MCF 10A (cell line): ENCODE measurements around the gene CASK. TPM values are rescaled to one million over a fixed set of nuclear protein-coding genes. Genes with fewer than 3 reads are reported as not detected.

Experiments used
- BruUV-seq: library from RNA; stranded (reverse); fragments of 400-500 nt; replicated peaks from 2 replicates; lab custom pipeline; 2021; lab: Mats Ljungman, UMichigan
- CTCF ChIA-PET: fragments of 300-600 bp; sonication (Branson Sonifier 250); formaldehyde crosslinking; extraction: SDS; loops from one replicate; lab custom pipeline; 2021; ENCODE audit warnings: antibody characterized with exemption, inconsistent platforms; lab: Yijun Ruan, JAX
- POLR2A ChIA-PET: fragments of 300-600, 350-650 bp; sonication (Branson Sonifier 250); formaldehyde crosslinking; extraction: SDS; loops from one replicate; lab custom pipeline; 2020; ENCODE audit warnings: antibody characterized with exemption, inconsistent platforms; lab: Yijun Ruan, JAX
- DNase-seq: peaks from one replicate; pipeline ENCODE4 v3.0.0-alpha.2; 2018; ENCODE audit not compliant: unreplicated experiment
- H3K27ac Mint-ChIP-seq: one replicate; pipeline ENCODE4 v1.8.0; 2022; ENCODE audit warnings: mild to moderate bottlenecking, low read depth, mixed read lengths; ENCODE audit not compliant: unreplicated experiment
- H3K27me3 Mint-ChIP-seq: one replicate; pipeline ENCODE4 v1.8.0; 2022; ENCODE audit warnings: mixed read lengths; ENCODE audit not compliant: insufficient read depth, unreplicated experiment
- H3K36me3 Mint-ChIP-seq: one replicate; pipeline ENCODE4 v1.8.0; 2022; ENCODE audit warnings: mild to moderate bottlenecking, moderate library complexity, mixed read lengths; ENCODE audit not compliant: insufficient read depth, unreplicated experiment
- H3K4me1 Mint-ChIP-seq: one replicate; pipeline ENCODE4 v1.8.0; 2022; ENCODE audit warnings: mixed read lengths; ENCODE audit not compliant: insufficient read depth, unreplicated experiment
- H3K4me3 Mint-ChIP-seq: one replicate; pipeline ENCODE4 v1.8.0; 2022; ENCODE audit warnings: mild to moderate bottlenecking, moderate library complexity, mixed read lengths; ENCODE audit not compliant: unreplicated experiment
- H3K9me3 Mint-ChIP-seq: one replicate; pipeline ENCODE4 v1.8.0; 2022; ENCODE audit warnings: mixed read lengths; ENCODE audit not compliant: unreplicated experiment
- CTCF ChIP-seq: fragments of 200-600 bp; IDR thresholded peaks from one replicate; pipeline ENCODE4 v1.8.0; 2022; ENCODE audit warnings: antibody characterized with exemption, mild to moderate bottlenecking; ENCODE audit not compliant: unreplicated experiment
- intact Hi-C: fragments of 100-400 bp; cut with micrococcal nuclease; formaldehyde crosslinking; loops from 2 replicates; pipeline ENCODE4 v1.14.1; 2022
- total RNA-seq: library from RNA; stranded (reverse); gene quantifications from 2 replicates; pipeline ENCODE4 v1.2.3, GENCODE V29; 2022

Gene CASK
- total RNA-seq, 1 experiment from 2014 or later = 34.9 TPM

- Mint-ChIP-seq H3K27ac (no peak overlapping the region), H3K27me3 (peaks cover 22% of the 10 kb centered on the region), H3K36me3 (no peaks in the 10 kb centered on the region), H3K4me3 (no peak overlapping the region), H3K4me1 (no peaks in the 10 kb centered on the region), H3K9me3 (no peaks in the 10 kb centered on the region)
- CTCF ChIA-PET = no interaction called here
- no TSS peak for BruUV-seq
- no peak for DNase-seq
- intact Hi-C loops = no loop called here
- no peak for TF ChIP-seq CTCF
- POLR2A ChIA-PET = no interaction called here
Observed at GRCh38 chrX:41960142-41960541, 36.8 kb upstream of the CASK start.

GRCh38 chrX:41958861-41959260, 35.5 kb upstream of the CASK start:
- no peak for TF ChIP-seq CTCF
- Mint-ChIP-seq H3K36me3 (no peaks in the 10 kb centered on the region), H3K4me3 (no peak overlapping the region), H3K27me3 (peaks cover 22% of the 10 kb centered on the region), H3K27ac (no peak overlapping the region), H3K4me1 (no peaks in the 10 kb centered on the region), H3K9me3 (no peaks in the 10 kb centered on the region)
- no peak for DNase-seq
- intact Hi-C loops = no loop called here
- CTCF ChIA-PET = no interaction called here
- BruUV-seq = no TSS peak
- POLR2A ChIA-PET = no interaction called here

GRCh38 chrX:41956027-41956426, 32.7 kb upstream of the CASK start:
- DNase-seq = no peak
- ChIA-PET CTCF (no interaction called here), POLR2A (no interaction called here)
- no peaks in the 10 kb centered on the region for H3K4me1 Mint-ChIP-seq
- H3K9me3 Mint-ChIP-seq = no peaks in the 10 kb centered on the region
- intact Hi-C loops = no loop called here
- no peak overlapping the region for H3K4me3 Mint-ChIP-seq
- H3K27ac Mint-ChIP-seq = no peak overlapping the region
- no peak for TF ChIP-seq CTCF
- no peaks in the 10 kb centered on the region for H3K36me3 Mint-ChIP-seq
- H3K27me3 Mint-ChIP-seq = peaks cover 17% of the 10 kb centered on the region
- no TSS peak for BruUV-seq

GRCh38 chrX:41952102-41952501, 28.7 kb upstream of the CASK start:
- no peak for DNase-seq
- CTCF ChIA-PET = interaction anchor here (0.7 kb wide), 1 partner anchor 837 kb away, joined by 3 read pairs; no protein-coding TSS in a partner anchor
- no TSS peak for BruUV-seq
- H3K4me1 Mint-ChIP-seq = no peaks in the 10 kb centered on the region
- peaks cover 14% of the 10 kb centered on the region for H3K27me3 Mint-ChIP-seq
- H3K36me3 Mint-ChIP-seq = no peaks in the 10 kb centered on the region
- H3K4me3 Mint-ChIP-seq = no peak overlapping the region
- intact Hi-C loops = no loop called here
- H3K9me3 Mint-ChIP-seq = no peaks in the 10 kb centered on the region
- POLR2A ChIA-PET = no interaction called here
- H3K27ac Mint-ChIP-seq = no peak overlapping the region
- TF ChIP-seq CTCF = no peak
